Activated CD4-positive, alpha-beta memory T cell treated with anti-CD3 and anti-CD28 coated beads for 36 hours (primary cell): Measurements from ENCODE around the gene ANTXR2. TPM values are rescaled to one million over a fixed set of nuclear protein-coding genes. Genes with fewer than 3 reads are reported as not detected.
A peak's percentile ranks its signal among the peaks of the same experiment; 100 is the strongest.

Experiments used
- CTCF ChIA-PET: fragments of 350-600 bp; sonication (Branson Sonifier 250); formaldehyde crosslinking; loops from one replicate; lab custom pipeline; 2021; ENCODE audit warnings: antibody characterized with exemption, inconsistent platforms; lab: Charles Lee
- POLR2A ChIA-PET: fragments of 350-600 bp; sonication (Branson Sonifier 250); formaldehyde crosslinking; loops from one replicate; lab custom pipeline; 2021; ENCODE audit warnings: antibody characterized with exemption; lab: Charles Lee
- DNase-seq: peaks from one replicate; pipeline ENCODE4 v3.0.0-alpha.2; 2020
- H3K27ac Mint-ChIP-seq: one replicate; pipeline ENCODE4 v1.8.0; 2021; ENCODE audit warnings: mixed read lengths
- H3K27me3 Mint-ChIP-seq: one replicate; pipeline ENCODE4 v1.8.0; 2021; ENCODE audit warnings: mixed read lengths
- H3K36me3 Mint-ChIP-seq: one replicate; pipeline ENCODE4 v1.8.0; 2021; ENCODE audit warnings: mixed read lengths
- H3K4me1 Mint-ChIP-seq: one replicate; pipeline ENCODE4 v1.8.0; 2021; ENCODE audit warnings: low read depth, mixed read lengths
- H3K4me3 Mint-ChIP-seq: one replicate; pipeline ENCODE4 v1.8.0; 2021; ENCODE audit warnings: mild to moderate bottlenecking, mixed read lengths
- H3K9me3 Mint-ChIP-seq: one replicate; pipeline ENCODE4 v1.8.0; 2021; ENCODE audit warnings: mixed read lengths
- intact Hi-C: fragments of 100-400 bp; cut with micrococcal nuclease; formaldehyde crosslinking; loops from one replicate; pipeline ENCODE4 v1.15.1; 2023
- total RNA-seq, 2 experiments: library from RNA; stranded (reverse); gene quantifications; one replicate each; pipeline ENCODE4 v1.2.3, GENCODE V29; 2021

The ANTXR2 gene
- total RNA-seq, 2 experiments from 2014 or later, result 12.6 to 14.4 TPM

DNA sequence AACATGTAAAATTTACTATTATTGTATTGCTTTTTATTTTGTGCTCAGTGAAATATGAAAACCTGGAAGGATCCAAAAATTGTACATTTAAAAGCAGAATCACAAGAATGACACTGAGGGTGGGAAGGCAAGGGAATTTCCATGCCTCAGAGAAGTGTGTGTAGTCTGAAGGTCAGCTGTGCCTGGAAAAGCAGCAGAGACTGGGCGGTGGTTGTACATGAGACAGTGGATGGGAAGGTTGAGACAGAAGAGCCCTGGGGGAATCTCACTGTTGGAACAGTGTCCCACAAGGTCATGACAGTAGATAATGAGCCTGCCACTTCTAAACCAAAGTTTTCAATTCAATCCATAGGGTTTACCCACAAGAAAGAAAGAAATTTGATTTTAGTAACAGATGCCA, 17.1 kb upstream of the ANTXR2 start:
- H3K36me3 Mint-ChIP-seq, result no peaks in the 10 kb centered on the region
- H3K4me3 Mint-ChIP-seq, result no peak overlapping the region
- ChIA-PET CTCF (interaction anchor here (1.1 to 2.3 kb wide), 2 partner anchors 11 to 112 kb away, joined by 4 to 9 read pairs; no protein-coding TSS in a partner anchor), POLR2A (no interaction called here)
- intact Hi-C loops, result no loop called here
- no peaks in the 10 kb centered on the region for H3K27me3 Mint-ChIP-seq
- no peaks in the 10 kb centered on the region for H3K9me3 Mint-ChIP-seq
- H3K27ac Mint-ChIP-seq, result no peak overlapping the region
- peaks cover 8% of the 10 kb centered on the region for H3K4me1 Mint-ChIP-seq
- no peak for DNase-seq

DNA sequence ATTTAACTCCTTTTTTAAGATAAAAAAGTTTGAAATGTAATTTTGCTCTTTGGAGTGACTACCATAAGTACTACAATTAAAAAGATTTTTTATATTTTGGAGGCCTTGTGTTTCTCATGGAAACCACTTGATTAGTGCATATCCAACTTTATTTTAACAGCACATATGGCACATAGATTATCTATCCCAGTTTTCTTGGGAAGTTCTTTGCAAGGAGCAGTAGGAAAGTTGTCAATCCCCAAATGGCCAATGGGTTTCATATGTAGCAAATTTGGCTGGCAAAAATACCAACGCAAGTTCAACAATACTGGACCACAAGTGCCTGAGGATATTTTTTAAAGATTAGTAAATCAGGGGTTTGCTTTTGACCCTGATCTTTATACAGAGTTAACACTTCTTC, 15.4 kb upstream of the ANTXR2 start:
- peaks cover 8% of the 10 kb centered on the region for H3K4me1 Mint-ChIP-seq
- H3K36me3 Mint-ChIP-seq, result no peaks in the 10 kb centered on the region
- CTCF ChIA-PET, result interaction anchor here (1.1 kb wide), 1 partner anchor 10 kb away, joined by 3 read pairs; no protein-coding TSS in a partner anchor

DNA sequence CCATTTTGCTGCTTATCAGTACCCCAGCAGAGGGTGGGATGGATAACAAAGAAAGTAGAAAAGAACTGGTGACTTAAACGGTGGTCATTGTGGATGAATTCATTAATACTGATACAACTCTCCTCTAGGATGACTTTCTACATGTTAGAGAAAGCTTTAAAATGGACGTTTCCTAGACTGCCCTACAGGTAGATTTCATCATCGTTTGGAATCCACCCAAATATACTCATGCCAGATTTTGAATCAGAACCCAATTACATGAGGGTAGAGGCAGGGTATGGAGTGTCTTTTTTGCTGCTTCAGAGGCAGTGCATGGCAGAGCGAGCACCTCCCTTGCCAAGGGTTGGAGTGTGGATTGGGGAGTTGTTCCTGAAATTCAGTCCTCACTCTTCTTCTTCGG, 13.3 kb upstream of the ANTXR2 start:
- Mint-ChIP-seq H3K4me1 (no peaks in the 10 kb centered on the region), H3K27ac (no peak overlapping the region), H3K27me3 (no peaks in the 10 kb centered on the region), H3K36me3 (no peaks in the 10 kb centered on the region), H3K9me3 (no peaks in the 10 kb centered on the region), H3K4me3 (no peak overlapping the region)
- DNase-seq, result no peak
- POLR2A ChIA-PET, result no interaction called here
- intact Hi-C loops, result no loop called here
- CTCF ChIA-PET, result interaction anchor here (1.1 kb wide), 1 partner anchor 99 kb away, joined by 3 read pairs; no protein-coding TSS in a partner anchor

More for the DNA sequence above, 15.4 kb upstream of the ANTXR2 start:
- H3K4me3 Mint-ChIP-seq, result no peak overlapping the region
- H3K27ac Mint-ChIP-seq, result no peak overlapping the region
- intact Hi-C loops, result no loop called here
- POLR2A ChIA-PET, result no interaction called here
- DNase-seq, result no peak
- no peaks in the 10 kb centered on the region for H3K9me3 Mint-ChIP-seq
- no peaks in the 10 kb centered on the region for H3K27me3 Mint-ChIP-seq

DNA sequence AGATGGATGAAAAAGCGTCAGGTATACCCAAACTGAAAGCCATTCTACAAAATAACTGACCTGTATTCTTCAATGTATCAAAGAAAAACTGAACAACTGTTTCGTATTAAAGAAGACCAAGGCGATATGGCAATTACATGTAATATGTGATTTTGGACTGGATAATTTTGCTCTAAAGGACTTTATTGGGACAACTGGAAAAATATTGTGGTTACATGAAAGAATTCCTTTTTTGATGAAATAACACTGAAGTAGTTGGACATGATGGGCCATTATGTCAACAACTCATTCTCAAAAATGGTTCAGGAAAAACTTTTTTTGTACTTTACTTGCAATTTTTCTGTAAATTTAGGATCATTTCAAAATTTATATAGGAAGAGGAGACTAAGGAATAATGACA, 12.1 kb upstream of the ANTXR2 start:
- no peaks in the 10 kb centered on the region for H3K9me3 Mint-ChIP-seq
- intact Hi-C loops, result no loop called here
- ChIA-PET CTCF (no interaction called here), POLR2A (no interaction called here)
- H3K4me1 Mint-ChIP-seq, result no peaks in the 10 kb centered on the region
- no peaks in the 10 kb centered on the region for H3K36me3 Mint-ChIP-seq
- DNase-seq, result no peak
- H3K27me3 Mint-ChIP-seq, result no peaks in the 10 kb centered on the region
- no peak overlapping the region for H3K27ac Mint-ChIP-seq
- no peak overlapping the region for H3K4me3 Mint-ChIP-seq

DNA sequence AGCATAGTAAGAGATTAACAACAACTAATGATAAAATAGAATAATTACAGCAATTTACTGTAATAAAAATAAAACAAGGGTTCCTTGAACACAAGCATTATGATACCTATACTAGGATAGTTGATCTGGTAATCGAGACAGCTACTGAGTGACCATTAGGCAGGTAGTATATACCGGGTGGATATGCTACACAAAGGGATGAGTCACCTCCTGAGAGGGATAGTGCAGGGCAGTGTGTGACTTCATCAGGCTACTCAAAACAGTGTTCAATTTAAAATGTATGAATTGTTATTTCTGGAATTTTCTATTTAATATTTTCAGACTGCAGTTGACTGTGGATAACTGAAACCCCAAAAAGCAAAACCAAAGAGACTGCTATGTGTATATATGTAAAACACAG, 9.7 kb upstream of the ANTXR2 start:
- Mint-ChIP-seq H3K4me3 (no peak overlapping the region), H3K4me1 (peaks cover 10% of the 10 kb centered on the region), H3K27ac (no peak overlapping the region), H3K27me3 (peaks cover 2% of the 10 kb centered on the region), H3K9me3 (no peaks in the 10 kb centered on the region), H3K36me3 (no peaks in the 10 kb centered on the region)
- ChIA-PET CTCF (no interaction called here), POLR2A (no interaction called here)
- intact Hi-C loops, result no loop called here
- DNase-seq, result no peak

DNA sequence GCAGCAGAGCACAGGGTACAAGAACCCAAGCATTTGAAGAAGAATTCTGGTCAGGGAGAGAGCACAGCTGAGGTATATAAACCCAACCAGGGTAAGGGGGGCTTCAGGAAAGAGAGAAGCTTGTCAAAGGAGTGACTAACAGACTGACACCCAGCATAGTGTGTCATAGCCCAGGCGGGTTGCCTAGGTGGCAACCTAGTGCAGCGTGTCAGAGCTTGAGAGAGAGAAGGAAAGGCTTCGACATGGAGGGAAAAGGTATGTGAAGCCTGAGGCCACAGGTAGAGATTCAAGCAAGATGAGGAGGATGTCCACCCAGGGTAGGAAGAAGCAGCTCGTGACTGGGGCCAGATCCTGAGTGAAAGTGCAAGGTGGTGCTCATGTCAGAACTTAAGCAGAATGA, 8.5 kb upstream of the ANTXR2 start:
- ChIA-PET CTCF (interaction anchor here (0.6 kb wide), 1 partner anchor 132 kb away, joined by 3 read pairs; no protein-coding TSS in a partner anchor), POLR2A (no interaction called here)
- H3K27ac Mint-ChIP-seq, result no peak overlapping the region
- intact Hi-C loops, result no loop called here
- peaks cover 2% of the 10 kb centered on the region for H3K27me3 Mint-ChIP-seq
- H3K4me1 Mint-ChIP-seq, result peaks cover 14% of the 10 kb centered on the region
- no peaks in the 10 kb centered on the region for H3K36me3 Mint-ChIP-seq
- no peaks in the 10 kb centered on the region for H3K9me3 Mint-ChIP-seq
- no peak overlapping the region for H3K4me3 Mint-ChIP-seq
- DNase-seq, result no peak

DNA sequence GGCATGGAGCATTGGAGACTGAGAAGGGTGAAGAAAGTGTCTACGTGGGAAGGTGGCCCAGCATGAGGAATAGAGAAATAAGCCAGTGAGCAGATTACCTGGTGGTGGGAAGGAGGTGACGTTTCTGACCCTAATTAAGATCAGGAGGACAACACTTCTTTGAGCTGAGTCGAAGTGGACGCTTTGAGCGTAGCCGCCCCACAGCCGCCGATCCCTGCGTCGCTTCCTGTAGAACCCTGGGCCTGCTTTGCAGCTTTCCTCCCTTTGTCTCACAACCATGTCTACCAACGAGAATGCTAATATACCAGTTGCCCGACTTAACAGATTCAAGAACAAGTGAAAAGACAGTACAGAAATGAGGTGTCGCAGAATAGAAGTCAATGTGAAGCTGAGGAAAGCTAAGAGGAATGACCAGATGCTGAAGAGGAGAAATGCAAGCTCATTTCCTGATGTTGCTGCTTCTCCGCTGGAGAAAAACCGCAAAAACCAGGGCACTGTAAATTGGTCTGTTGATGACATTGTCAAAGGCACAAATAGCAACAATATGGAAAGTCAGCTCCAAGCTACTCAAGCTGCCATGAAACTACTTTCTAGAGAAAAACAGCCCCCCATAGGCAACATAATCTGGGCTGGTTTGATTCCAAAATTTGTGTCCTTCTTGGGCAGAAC, 6.4 kb upstream of the ANTXR2 start:
- Mint-ChIP-seq H3K4me1 (peaks cover 35% of the 10 kb centered on the region), H3K27me3 (peaks cover 2% of the 10 kb centered on the region), H3K36me3 (no peaks in the 10 kb centered on the region), H3K9me3 (no peaks in the 10 kb centered on the region), H3K27ac (no peak overlapping the region), H3K4me3 (no peak overlapping the region)
- intact Hi-C loops, result loop anchor here (10.0 kb wide), 3 partner anchors 555 to 1425 kb away; no protein-coding TSS in a partner anchor
- POLR2A ChIA-PET, result interaction anchor here (2.5 kb wide), 1 partner anchor 46 kb away, joined by 9 read pairs; no protein-coding TSS in a partner anchor
- DNase-seq, result no peak
- CTCF ChIA-PET, result interaction anchor here (1.1 to 2.5 kb wide), 5 partner anchors 11 to 1127 kb away, joined by 3 to 13 read pairs (median 3); no protein-coding TSS in a partner anchor

DNA sequence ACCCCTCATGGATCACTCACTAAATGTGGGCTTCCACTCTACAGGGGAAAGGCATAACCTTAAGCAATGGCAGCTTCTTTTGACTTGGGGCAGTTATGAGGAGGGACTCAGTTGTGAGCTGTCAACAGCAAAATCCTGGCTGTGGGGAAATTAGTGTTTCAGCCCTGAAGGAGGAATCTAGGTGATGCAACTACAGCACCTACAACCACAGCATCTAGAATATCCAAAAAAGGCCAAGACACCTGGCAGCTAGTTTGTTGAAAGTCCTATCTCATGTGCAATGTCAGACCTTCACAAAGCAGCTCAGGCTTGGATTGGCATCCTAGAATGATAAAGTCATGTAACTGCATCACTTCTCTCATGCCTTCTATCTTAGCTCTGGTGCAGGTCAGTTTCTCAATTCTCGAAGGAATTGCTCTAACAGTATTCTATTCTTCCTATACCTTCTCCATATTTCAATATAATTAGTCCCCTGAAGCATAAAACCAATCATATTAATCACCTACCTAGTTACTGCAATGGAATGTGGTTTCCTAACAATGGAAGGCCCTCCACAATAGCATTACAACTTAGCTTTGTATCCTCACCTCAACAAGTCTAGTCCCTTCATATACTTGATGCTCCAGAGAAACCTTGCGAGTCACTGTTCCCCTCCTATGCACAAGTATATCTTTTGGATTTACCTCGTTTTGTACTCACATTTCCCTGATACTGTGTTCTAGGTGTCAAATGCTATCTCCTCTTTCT, 5.5 kb upstream of the ANTXR2 start:
- POLR2A ChIA-PET, result interaction anchor here (2.5 kb wide), 1 partner anchor 47 kb away, joined by 9 read pairs; no protein-coding TSS in a partner anchor
- Mint-ChIP-seq H3K36me3 (no peaks in the 10 kb centered on the region), H3K4me1 (peaks cover 44% of the 10 kb centered on the region), H3K27me3 (peaks cover 2% of the 10 kb centered on the region), H3K9me3 (no peaks in the 10 kb centered on the region), H3K4me3 (no peak overlapping the region), H3K27ac (no peak overlapping the region)
- DNase-seq, result no peak
- CTCF ChIA-PET, result interaction anchor here (0.5 to 2.5 kb wide), 13 partner anchors 10 to 1126 kb away, joined by 3 to 13 read pairs (median 3); no protein-coding TSS in a partner anchor
- intact Hi-C loops, result loop anchor here (10.0 kb wide), 3 partner anchors 554 to 1424 kb away; no protein-coding TSS in a partner anchor

DNA sequence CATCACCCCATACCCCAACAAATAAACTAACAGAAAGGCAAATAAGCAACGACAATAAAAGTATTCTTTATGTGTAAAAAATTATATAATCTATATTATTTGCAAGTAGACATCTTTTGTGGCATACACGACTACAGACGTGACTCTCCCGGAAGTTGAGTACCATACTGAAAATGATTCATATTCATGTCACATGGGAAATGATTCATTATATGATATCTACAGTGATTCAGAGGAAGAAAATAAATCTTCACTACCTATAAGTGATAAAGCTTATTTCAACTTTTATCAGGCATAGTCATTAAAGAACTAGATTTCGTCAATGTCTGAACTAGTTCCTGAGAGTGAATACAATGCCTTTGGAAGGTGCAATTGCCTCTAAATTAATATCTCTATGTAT, 4.6 kb upstream of the ANTXR2 start:
- DNase-seq, result peak; percentile 24
- H3K4me1 Mint-ChIP-seq, result peaks cover 49% of the 10 kb centered on the region
- peaks cover 2% of the 10 kb centered on the region for H3K27me3 Mint-ChIP-seq
- H3K27ac Mint-ChIP-seq, result peak overlapping the region; percentile 11
- ChIA-PET POLR2A (interaction anchor here (2.5 kb wide), 1 partner anchor 48 kb away, joined by 9 read pairs; no protein-coding TSS in a partner anchor), CTCF (interaction anchor here (1.0 to 2.5 kb wide), 7 partner anchors 13 to 125 kb away, joined by 3 to 13 read pairs (median 5); no protein-coding TSS in a partner anchor)
- H3K36me3 Mint-ChIP-seq, result no peaks in the 10 kb centered on the region
- H3K4me3 Mint-ChIP-seq, result no peak overlapping the region
- intact Hi-C loops, result loop anchor here (1.0 to 10.0 kb wide), 9 partner anchors 8 to 1423 kb away; no protein-coding TSS in a partner anchor
- no peaks in the 10 kb centered on the region for H3K9me3 Mint-ChIP-seq

DNA sequence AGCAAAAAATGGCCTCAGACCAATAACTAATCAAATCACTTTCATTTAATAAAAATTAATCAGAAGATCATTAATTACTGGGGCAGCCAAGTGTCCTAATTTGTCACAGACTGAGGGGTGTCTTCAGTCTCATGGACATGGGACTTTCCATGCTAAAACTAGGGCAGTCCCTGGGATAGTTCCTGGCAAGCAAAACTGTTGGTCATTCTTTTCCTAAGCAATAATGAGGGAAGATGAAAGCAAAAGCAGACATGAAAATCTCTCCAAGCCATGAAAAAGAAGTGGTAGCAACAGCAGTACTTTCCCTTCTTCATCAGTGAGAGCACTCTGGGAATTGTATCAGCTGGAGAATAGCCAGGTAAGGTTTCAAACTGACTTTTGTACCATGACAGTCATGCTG, 3.7 kb upstream of the ANTXR2 start:
- Mint-ChIP-seq H3K36me3 (peaks cover 3% of the 10 kb centered on the region), H3K27me3 (peaks cover 2% of the 10 kb centered on the region), H3K4me3 (no peak overlapping the region), H3K9me3 (no peaks in the 10 kb centered on the region), H3K4me1 (peaks cover 49% of the 10 kb centered on the region), H3K27ac (peak overlapping the region; percentile 47)
- POLR2A ChIA-PET, result interaction anchor here (2.5 kb wide), 1 partner anchor 49 kb away, joined by 9 read pairs; no protein-coding TSS in a partner anchor
- CTCF ChIA-PET, result interaction anchor here (0.6 to 2.5 kb wide), 4 partner anchors 96 to 126 kb away, joined by 3 to 13 read pairs (median 3); no protein-coding TSS in a partner anchor
- no peak for DNase-seq
- intact Hi-C loops, result loop anchor here (1.0 to 10.0 kb wide), 9 partner anchors 7 to 1422 kb away; no protein-coding TSS in a partner anchor

DNA sequence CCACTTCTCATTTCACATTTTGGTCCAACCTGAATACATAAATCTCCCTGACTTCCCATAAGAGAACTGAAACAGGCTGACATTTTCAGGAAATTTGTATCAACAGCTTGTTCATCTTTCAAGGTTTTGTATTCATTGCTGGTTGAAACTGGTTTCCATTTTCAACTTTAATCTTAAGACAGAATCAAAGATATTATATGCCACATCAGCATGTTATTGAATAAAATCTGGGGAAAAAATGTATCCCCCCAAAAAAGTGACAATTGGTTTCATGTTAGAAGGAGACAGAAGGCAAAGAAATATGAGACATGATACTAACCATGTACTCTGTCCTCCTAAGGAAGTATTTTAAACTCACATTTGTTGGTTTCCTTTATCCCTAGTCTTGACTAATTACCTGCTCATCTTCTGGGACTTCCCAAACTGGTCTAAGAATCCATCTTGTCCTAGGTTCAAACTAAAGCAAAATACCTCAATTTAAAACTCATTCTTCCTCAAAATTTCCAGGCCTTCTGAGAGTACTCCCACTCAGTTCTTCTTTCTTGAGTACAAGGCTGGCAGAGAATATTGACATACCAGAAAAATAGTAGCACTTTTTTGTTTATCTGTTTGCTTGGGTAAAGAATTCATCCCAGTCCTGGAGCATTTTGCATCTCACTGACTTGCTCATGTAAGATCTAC, 3.1 kb upstream of the ANTXR2 start:
- Mint-ChIP-seq H3K36me3 (peaks cover 6% of the 10 kb centered on the region), H3K4me1 (peaks cover 54% of the 10 kb centered on the region), H3K9me3 (no peaks in the 10 kb centered on the region), H3K27ac (peak overlapping the region; percentile 47), H3K27me3 (peaks cover 2% of the 10 kb centered on the region), H3K4me3 (no peak overlapping the region)
- no peak for DNase-seq
- CTCF ChIA-PET, result interaction anchor here (4.9 kb wide), 1 partner anchor 107 kb away, joined by 25 read pairs; no protein-coding TSS in a partner anchor
- intact Hi-C loops, result loop anchor here (2.0 to 10.0 kb wide), 4 partner anchors 63 to 1421 kb away; no protein-coding TSS in a partner anchor
- POLR2A ChIA-PET, result no interaction called here
